ENCODE results near the gene FOSL2.

FOSL2 gene

DNA sequence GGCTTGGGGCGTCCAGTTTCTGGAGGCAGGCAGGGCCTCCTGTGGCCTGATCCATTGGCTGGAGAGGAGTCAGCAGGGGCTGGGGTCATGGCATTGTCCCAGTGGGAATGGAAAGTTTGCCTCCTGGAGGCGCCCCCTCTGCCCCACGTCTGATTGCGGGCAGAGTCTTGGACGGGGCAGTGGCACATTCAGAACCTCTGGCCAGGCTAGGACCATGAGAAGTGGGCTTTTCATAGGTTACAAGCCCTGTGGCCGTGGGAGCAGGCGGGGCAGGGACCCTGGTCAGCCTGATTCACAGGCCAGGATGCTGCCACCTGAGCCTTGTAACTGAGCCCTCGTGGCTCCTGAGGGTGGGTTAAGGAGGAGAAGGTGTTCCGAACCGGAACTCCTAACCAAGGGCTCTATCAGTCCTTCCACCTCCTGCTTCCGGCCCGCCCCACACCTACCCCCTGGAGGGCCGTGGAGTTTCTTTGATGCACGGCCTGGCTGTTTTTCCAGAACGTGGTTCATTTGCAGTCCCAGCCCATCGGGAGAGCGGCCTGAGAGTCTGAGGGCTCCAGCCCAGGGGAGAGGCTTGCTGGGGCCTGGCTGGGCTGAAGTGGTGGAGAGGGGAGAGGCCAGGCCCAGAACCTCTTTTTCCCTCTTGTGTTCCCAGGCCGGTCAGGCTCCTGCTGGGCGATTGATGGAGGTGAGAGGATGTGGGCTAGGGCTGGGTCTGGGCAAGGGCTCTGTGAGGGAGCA, 59.3 kb downstream of the FOSL2 start:
- no peak for DNase-seq (ENCODE audit: low spot score)

DNA sequence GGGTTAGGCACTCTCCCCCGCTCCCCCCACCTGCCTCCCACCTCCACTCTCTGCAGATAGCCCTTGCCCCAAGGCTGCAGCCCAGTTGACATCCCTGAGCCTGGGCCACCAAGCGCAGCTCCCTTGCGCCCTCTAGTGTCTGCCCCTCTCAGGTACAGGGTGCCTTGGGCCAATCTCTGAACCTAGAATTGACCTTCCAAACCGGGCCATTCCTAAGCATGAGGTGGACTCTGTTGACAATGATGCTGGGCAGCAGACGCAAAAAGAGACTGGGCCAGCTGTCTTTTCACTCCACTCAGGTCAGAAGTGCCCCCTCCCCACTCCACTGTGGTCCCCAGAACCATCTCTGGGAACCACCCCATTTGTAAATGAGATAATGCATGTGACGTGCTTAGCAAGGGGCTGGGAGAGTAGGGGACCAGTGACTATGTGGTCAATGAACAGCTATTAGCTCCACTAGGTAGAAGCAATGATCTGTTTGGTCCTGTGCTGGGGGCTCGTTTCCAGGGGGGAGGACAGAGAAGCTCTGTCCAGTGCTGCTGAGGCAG, 60.0 kb downstream of the FOSL2 start:
- peak; percentile 65 for DNase-seq (ENCODE audit: low spot score)

DNA sequence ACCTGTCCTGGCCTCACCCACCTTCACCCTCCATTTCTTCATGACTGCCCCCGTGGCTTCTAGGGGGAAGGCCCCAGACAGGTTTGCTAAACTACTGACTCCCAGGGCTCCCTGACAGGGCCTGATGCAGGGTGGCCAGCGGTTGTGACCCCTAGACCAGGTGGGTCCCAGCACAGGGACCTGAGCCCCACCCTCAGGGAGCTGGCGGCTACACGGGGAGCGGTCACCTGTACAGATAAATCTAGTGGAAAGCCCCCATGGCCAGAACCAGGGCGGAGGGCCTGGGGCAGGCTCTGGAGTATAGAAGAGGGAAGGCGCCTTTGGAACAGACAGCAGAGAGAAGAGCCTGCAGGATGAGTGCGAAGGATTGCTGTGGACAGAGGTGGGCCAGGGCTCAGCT, 60.7 kb downstream of the FOSL2 start:
- no peak for DNase-seq (ENCODE audit: low spot score)

DNA sequence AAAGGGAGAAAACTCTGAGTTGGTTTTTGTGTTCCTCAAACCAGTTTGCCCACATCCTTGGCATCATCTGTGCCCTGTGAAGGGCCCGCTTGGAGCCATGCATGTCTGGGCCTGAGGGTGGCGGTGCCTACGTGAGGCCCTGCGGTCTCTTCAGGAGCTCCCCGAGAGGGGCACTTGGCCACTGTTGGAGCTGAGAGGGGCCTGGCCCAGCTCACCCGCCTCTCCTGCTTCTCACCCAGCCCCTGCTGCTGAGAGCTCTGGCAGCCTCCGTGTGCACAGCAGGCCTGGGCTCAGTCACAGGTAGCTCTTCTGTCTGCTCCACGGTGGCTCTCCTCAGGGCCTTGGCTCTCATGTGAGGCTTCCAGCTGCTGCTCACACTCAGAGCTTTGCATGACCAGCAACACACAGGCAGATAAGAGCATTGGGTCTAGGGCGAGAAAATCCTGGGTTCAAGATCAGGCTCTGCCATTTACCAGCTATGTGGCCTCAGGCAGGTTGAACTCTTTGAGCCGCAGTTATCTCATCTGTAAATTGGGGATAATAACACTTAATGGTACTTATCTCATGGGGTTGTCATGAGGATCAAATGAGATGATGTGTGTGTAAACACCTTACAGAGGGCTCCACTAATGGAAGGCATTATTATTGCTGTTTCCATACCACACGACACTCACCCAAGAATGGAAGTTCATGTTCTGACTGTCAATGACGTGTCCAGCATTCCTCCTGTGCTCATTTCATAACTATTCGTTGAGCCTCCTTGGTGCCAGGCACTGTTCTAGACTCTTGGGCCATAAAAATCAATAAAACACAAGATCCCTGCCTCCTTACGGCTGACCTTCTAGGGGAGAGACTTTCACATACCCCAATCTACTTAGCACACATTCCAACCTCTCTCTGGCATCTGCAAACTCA, 61.6 kb downstream of the FOSL2 start:
- DNase-seq (ENCODE audit: low spot score): no peak

DNA sequence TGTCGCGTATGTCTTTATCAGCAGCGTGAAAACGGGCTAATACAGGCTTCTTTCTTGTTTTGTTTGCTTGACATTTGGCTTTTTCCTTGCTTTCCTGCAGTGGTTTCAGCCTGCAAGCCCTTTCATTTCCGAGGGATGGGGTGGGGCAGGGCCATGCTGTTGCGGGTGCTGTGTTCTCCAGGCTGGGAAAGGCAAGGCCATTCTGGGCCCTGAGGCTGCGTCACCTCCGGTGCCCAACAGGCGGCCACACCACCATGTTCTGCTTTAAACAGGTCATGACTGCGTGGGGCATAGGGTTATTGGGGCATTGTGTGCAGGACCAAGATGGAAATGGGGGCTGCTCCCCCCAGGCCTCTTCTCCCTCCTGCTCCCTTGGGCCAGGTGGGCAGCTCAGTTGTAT, 64.6 kb downstream of the FOSL2 start:
- no peak for DNase-seq (ENCODE audit: low spot score)

DNA sequence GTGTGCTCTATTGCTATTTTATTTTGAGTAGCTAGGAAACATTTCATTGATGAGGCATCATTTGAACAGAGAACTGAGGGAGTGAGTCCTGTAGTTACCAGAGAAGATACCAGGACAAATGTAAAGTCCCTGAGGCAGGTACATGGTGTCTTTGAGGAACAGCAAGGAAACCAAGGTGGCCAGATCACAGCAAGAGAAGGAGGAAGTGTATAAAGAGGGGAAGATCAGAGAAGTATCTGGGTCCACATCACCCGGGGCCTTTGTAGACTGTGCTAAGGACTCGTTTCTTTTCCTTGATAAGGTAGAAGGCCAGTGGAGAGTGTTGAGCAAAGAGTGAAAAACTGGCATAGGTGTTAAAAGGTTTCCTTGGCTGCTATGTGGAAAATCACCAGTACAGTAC, 68.4 kb downstream of the FOSL2 start:
- no peak for DNase-seq (ENCODE audit: low spot score)

DNA sequence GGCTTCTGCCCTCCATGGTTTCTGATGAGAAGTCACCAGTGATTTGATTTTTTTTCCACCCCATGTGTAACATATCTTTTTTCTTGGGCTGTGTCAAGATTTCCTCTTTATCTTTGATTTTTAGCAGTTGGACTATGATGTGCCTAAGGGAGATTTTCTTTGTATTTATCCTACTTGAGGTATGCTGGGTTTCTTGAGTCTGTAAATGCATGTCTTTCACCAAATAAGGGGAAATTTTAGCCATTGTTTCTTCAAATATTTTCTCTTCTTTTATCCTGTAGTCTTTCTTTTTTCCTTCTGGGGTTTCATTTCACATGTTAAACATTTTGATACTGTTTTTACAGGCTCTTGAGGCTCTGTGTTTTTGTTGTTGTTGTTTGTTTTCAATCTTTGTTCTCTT, 69.5 kb downstream of the FOSL2 start:
- no peak for DNase-seq (ENCODE audit: low spot score)

DNA sequence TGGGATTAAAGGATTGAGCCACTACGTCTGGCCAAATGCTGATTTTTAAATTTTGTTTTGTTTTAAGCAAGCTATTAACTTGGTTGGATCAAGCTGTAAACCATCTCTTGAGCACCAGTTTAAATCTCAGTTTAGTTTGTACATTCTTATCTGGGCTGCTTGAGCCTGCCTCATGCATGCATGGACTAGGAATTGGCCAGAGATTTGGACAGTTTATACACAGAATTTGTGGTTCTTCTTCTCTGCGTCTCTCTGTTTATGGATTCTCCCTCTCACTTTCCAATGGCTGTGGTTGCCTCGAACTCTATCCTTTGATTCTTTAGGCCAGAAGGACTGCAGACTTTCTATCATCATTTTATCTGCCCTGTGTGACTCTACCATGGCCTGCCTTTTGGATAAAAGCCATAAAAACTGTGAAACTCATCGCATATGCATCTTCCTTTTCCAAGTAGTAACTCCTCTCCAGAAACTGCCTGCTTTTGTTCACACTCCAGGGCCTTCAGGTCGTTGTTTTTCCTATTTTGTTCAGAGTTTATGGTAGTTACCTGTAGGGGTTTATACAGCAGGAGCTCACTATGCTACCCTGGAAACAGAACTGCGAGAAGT, 70.7 kb downstream of the FOSL2 start:
- DNase-seq (ENCODE audit: low spot score): no peak

DNA sequence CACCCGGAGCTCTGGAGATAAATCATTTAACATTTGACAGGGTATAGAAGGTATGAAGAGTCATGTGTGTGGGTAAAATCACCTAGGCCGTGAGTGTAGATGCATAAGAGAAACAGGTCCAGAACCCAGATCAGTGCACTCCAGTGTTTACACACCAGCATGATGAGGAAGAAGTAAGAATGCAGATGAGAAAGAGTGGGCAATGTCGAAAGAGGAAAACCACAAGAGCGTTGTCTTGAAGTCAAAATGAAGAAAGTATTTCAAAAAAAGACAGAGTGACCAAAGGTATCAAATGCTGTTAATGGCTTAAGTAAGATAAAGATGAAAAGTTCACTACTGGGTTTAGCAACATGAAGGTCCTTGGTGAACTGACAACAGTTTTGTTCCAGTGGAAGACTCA, 71.2 kb downstream of the FOSL2 start:
- no peak for DNase-seq (ENCODE audit: low spot score)

DNA sequence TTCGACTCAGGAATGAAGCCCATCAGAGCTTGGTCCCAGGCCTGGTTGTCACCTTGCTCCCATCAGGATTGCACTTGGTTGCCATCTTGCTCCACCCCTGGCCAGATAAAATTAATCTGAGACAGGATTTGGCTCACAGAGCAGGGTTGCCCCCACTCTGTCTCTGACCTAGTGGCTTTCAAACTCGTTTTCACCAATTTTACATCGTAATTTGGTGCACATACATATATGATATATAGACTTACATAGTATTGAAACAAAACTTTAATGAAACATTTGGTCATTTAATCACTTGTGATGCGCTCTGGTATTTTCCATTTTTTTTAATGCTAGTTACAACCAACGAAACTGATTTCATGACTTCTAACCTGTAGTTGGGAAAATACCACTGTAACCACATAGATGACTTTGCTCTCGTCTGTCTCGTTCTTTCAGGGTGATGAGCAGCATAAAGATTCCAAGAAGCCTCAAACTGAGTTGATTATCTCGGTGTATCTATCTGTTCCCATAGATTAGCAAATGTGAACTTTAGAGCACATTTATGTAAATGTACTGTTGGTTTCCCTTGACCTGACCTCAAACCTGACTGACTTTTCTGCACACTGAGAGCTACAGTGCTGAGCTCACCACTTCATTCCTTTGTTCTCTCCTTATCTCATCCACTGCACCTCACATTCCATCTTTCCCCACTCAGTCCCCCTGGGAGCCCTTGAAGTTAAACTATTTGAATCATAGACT, 72.7 kb downstream of the FOSL2 start:
- no peak for DNase-seq (ENCODE audit: low spot score)

All from kidney capillary endothelial cell (primary cell).